ENCODE measurements around the gene PDE7B.
A peak's percentile ranks its signal among the peaks of the same experiment; 100 is the strongest.

PDE7B gene

DNA sequence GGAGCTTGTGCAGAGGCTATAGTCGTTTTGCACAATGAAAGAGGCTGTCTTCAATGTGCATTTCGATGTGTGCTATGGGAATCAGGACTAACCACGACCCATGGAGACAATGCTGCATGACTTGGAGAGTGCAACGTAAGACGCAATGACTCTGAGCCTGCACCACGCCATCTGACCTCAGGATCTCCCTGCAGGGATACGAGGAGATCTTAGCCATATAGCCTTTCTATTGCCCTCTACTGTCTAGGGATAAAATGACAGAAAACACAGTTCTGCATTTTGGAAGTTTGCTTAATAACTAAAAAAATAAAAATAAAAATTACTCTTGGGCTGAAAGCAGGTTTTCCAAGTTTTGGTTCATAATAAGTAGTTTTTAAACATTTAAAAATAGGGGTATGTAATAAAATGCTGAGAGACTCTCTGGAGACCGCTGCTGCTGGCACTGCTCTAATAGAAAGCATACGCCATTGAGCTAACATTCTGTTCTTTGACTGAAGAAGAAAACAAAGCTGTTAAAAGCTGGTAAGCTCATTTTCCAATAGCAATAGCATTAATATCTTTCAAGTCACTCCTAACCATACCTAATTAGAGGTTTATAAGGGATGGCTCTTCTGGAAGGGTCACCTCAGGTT, 87.2 kb downstream of the PDE7B start:
- peak in 1 of 2 experiments; percentile 51 for DNase-seq

GRCh38 chr6:135939208-135939591, 87.7 kb downstream of the PDE7B start:
- DNase-seq: no peak

DNA sequence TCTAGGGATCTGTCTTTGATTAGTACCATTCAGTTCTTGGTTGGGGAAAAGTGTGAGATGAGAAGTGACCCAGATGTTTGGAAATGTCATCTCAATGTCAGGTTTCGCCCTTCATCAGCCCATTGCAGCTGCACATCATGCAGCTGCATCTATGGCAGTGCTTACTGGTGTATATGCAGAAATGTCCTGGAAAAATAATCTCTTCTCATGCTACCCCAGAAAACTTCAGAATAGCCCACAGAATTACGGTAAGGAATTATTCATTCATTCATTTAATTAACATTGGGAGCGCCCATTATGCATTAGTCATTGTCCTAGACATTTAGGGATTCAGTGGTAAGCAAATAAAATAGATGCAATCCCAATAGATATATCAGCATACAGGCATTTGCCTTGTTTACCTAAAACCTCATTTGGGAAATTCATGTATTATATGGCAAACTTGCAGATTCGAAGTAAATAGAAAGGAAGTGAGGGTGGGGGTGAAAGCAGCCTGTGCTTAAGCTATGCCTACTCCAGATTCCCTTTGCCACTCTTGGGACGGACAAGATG, 89.2 kb downstream of the PDE7B start:
- no peak for DNase-seq

DNA sequence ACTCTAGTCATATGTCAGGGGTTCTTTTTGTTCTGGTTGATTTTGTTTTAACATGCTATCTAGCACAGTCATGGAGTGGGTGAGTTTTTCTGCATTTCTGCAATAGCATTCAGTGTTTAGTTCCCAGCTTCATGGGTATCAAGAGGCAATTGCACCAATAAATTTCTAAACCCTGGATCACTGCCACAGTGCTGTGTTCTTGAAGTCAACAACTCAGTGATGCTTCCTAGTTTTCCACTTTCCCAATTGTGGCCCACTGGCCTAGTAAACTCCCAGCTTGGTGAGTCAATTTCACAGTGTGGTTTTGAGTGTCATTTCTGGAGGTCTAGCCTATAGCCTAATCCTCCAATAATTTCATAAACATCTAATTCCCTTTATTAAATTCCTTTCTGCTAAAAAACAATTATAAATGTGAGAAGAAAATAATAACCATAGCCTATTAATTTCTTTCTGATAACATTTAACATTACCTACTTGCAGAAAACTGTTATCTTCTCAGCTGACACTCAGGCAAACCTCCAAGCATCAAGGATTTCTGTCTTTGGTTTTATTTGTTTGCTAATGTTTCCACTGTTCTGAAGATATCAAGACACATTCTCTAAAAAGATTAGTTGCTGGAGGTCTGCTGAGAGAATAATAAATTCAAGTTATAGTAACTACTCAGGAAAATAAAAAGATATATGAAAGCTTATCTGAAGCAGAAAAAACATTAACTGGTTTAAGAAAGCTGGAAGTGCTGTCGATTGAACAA, 89.9 kb downstream of the PDE7B start:
- DNase-seq: no peak

- no peak for DNase-seq
Measured at GRCh38 chr6:135944120-135944519, 92.6 kb downstream of the PDE7B start.

- no peak for DNase-seq
Measured at GRCh38 chr6:135946674-135947073, 95.2 kb downstream of the PDE7B start.

GRCh38 chr6:135950669-135951068, 99.2 kb downstream of the PDE7B start:
- no peak for DNase-seq

- DNase-seq: no peak
Measured at GRCh38 chr6:135951169-135951568, 99.7 kb downstream of the PDE7B start.

DNA sequence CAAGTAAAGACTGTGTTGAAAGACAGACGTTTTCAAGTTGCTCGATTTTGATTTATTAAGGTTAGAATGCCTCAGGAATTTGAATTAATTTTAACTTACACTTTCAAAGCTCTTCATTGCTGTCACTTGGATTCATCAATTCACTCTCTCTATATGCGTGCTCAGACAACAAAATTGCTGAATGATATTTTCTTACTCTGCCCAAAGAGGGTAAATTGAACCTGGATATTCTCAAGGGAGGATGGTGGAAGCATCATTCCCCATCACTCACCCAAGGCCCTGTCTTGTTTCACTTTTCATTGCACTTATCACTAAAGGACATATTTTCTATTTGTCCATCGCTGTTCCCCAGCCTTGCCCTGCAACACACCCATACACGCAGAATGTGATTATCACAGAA, 102.3 kb downstream of the PDE7B start:
- no peak for DNase-seq

- DNase-seq: no peak
Measured at GRCh38 chr6:135955099-135955498, 103.6 kb downstream of the PDE7B start.

GRCh38 chr6:135962731-135963130, 111.2 kb downstream of the PDE7B start:
- DNase-seq: no peak

DNA sequence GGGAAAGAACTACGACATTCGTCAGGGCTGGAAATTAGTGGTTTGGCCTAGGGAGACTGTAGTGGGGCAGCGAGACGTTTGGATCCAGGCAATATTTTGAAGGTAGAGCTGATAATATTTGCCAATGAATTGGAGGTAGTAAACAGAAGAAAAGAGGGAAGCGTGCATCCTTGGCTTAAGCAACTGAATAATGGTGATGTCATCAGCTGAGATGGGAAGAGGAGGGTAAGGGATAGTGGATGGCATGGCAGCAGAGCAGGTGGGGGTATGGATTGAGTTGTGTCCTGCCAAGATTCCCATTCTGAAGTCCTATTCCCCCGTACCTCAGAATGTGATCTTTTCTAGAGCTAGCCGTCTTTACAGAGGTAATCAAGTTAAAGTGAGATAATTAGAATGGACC, 119.2 kb downstream of the PDE7B start:
- no peak for DNase-seq

- no peak for DNase-seq
Measured at GRCh38 chr6:135971351-135971750, 119.8 kb downstream of the PDE7B start.

DNA sequence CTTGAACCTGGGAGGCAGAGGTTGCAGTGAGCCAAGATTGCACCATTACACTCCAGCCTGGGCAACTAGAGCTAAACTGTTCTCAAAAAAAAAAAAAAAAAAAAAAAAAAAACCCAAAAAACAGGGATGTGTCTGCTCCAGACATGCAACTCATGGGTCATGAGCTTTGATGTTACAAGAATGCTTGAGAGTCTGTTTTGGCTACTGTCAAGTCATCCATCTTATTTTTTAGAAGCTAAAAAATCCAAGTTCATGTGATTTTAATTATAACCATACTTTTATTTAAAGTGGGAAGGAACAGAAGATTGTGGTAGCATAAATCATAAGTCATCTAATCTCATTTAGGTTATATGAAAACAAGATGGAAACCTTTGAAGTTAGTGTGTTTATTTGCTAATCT, 120.6 kb downstream of the PDE7B start:
- DNase-seq: no peak

DNA sequence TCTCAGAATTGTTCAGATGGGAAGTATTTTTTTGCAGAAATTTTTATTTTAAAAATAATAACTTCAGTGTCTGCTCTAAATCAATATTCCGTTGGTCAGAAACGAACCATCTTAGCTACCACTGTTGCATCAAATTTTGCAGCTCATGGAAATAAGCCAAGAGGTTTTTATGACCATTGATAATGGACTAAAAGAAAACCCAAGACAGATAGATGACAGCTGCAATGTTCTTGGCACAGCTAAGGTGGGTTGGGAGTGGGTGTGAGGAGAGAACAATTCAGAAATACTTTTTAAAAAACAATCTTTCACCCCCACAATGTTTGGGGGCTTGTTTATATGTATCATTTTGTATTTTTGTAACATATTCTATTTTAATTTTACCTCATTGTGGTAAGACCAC, 121.1 kb downstream of the PDE7B start:
- DNase-seq: no peak

DNA sequence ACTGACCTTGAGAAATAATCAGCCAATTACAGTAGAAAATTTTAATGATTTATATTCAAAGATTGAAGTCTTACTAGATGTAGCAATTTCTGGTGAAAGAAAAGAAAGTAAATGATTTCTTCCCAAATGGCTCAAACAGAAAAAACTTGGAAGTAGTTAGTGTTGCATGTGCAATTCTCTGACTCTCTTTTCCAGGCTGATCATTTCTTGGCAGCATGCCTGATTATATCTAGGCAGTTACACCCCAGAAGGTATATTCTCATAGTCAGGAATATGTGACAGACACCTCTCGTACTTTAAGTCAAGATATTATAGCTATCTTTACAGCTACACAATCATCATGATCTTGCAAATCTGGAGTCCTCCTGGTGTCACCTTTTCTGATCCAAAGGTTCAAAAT, 122.9 kb downstream of the PDE7B start:
- no peak for DNase-seq

DNA sequence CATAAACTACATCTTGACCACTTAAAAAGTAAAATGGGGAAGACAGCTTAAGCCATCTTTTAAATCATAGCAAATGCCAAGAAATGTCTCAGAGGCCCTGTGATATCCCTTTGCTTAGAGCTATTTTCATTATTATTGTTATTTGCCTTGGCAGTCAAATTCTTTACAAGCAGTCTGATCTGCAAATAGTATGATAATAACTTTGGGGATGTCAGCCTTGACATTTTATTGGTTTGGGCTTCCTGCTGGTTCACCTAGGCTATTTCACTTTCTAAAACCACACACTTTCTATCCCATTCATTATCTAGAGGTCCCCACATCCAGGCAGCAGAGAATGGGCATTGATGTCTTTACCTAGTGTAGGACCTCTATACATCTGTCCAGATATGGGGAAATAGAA, 125.1 kb downstream of the PDE7B start:
- DNase-seq: no peak

GRCh38 chr6:135983093-135983492, 131.6 kb downstream of the PDE7B start:
- DNase-seq: no peak

DNA sequence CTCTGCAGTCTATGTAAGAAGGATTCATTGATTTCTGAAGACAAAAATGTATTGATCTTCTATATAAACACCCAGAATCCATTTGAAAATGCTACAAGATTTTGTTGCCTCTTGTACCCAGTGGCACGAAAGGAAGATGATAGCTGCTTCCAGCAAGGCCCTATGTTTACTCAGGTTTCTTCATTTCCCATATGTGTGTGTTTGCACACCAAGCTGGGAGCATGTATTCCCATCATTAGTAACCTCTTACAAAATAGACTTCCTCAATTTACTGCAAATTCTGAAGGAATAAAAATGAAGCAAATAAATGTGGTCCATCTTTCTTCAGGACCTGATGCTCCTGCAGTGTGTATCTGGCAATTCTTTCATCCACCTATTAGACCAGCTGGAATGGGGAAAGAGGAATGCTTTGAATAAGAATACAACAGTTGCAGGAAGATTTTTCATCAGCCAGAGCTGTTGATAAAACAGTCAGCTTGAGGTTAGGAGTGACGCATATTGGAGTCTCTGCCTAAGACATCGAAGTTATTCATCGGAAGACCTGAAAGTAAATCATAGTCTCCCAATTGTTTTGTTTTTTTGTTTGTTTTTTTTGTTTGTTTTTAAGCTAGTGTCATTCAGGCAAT, 132.3 kb downstream of the PDE7B start:
- DNase-seq: no peak

- DNase-seq: no peak
Measured at GRCh38 chr6:135985471-135985870, 134.0 kb downstream of the PDE7B start.

DNA sequence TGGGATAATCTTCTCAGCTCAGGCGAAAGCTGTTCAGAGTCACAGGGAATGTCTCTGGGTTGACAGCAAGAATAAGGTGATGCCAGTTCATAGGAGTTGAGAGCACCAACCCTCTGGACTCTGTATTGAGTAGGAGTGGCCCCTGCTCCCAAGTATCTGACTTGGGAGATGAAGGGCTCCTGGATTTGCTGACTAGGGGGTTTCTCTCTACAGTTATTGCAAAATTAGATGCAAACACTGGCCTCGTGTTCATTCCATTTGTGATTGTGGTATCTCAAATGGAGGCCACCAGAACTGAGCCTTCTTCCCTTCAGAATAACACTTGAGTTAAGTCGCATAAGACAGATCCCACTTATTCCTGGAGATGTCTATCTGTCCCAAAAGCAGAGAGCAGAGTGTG, 135.7 kb downstream of the PDE7B start:
- no peak for DNase-seq

DNA sequence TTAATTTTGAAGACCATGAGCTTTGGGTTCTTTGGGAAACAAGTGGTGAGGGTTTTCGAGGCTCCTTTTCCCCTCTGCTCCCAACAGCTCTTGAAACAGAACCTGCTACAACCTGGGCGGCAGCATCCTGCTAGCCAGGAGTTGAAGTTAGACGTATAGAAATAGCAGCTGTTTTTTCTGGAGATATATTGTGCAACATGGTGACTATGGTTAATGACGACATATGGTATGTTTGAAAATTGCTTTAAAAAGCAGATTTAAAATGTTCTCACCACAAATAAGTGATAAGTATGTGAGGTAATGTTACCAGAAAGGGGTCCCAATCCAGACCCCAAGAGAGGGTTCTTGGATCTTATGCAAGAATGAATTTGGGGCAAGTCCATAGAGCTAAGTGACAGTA, 138.9 kb downstream of the PDE7B start:
- DNase-seq: no peak

GRCh38 chr6:135990855-135991464, 139.5 kb downstream of the PDE7B start:
- no peak for DNase-seq

GRCh38 chr6:135992739-135993138, 141.2 kb downstream of the PDE7B start:
- DNase-seq: no peak

Measured in NCI-H524 (cell line).